ENCODE measurements around the gene RNF166.

RNF166 gene

DNA sequence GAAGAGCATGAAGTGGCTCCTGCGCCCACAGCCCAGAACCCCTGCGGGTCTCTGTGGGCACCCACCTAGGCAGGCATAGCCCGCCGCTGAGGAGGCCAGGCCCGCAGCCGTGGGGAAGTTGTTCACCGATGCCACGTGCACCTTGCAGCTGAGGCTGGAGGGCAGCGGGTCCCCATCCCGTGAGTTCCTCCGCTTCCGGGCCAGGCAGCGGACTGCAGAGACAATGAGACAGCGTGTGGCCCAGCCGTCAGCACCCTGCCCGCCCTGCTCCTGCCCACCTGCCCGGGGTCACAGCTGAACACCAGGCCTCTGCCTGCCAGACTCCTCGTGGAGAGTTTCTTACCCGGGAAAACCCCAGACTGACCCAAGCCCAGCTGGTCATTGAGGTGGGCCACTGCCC is 48.8 kb downstream of the RNF166 start:
- Histone ChIP-seq H3K4me3 (replicated peaks; ENCODE audit: low read depth, low read length) (no peak overlapping the region), H3K27me3 (replicated peaks; ENCODE audit: control insufficient read depth, insufficient read depth, low read length) (no peaks in the 10 kb centered on the region), H3K36me3 (ENCODE audit: control insufficient read depth, insufficient read depth, low read length) (peaks cover 40% of the 10 kb centered on the region)
- no peak for DNase-seq (ENCODE audit: extremely low read depth, insufficient read length)
- TF ChIP-seq, protein P1, sequence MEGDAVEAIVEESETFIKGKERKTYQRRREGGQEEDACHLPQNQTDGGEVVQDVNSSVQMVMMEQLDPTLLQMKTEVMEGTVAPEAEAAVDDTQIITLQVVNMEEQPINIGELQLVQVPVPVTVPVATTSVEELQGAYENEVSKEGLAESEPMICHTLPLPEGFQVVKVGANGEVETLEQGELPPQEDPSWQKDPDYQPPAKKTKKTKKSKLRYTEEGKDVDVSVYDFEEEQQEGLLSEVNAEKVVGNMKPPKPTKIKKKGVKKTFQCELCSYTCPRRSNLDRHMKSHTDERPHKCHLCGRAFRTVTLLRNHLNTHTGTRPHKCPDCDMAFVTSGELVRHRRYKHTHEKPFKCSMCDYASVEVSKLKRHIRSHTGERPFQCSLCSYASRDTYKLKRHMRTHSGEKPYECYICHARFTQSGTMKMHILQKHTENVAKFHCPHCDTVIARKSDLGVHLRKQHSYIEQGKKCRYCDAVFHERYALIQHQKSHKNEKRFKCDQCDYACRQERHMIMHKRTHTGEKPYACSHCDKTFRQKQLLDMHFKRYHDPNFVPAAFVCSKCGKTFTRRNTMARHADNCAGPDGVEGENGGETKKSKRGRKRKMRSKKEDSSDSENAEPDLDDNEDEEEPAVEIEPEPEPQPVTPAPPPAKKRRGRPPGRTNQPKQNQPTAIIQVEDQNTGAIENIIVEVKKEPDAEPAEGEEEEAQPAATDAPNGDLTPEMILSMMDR (IDR thresholded peaks at IDR 0.05; ENCODE audit: insufficient read depth, low read length, poor library complexity, severe bottlenecking) = no peak

DNA sequence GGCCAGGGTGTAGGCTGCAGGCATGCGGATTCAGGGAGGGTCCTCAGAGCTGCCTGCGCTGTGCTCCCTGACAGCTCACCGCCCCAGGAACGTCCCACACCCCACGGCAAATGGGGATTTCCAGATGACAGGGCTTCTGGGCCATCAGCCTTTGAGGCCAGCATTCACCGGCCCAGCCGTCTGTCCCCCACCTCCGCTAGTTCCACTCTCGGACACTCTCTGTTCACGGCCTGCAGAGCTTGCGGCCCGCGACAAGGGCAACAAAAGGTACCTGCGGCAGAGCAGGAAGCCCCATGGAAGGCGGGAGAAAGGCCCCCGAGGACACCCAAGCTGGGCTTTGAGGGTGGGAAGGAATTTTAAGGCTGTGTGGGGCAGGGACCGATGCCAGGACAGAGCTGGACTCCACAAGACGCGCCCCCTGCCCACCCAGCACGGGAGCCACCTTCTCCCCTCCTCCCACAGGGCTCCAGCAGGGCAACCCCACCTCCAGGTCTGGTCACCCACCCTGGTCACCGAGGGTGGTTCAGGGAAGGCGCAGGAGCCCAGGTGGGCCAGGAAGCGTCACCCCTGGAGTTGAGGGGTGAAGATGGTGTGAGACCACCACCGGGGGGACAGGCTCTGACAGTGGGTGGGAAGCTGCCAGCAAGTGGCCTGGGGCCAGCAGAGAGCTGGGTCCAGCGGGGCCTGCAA is 49.8 kb downstream of the RNF166 start:
- Histone ChIP-seq H3K36me3 (ENCODE audit: control insufficient read depth, insufficient read depth, low read length) (peaks cover 43% of the 10 kb centered on the region), H3K4me3 (replicated peaks; ENCODE audit: low read depth, low read length) (no peak overlapping the region), H3K27me3 (replicated peaks; ENCODE audit: control insufficient read depth, insufficient read depth, low read length) (no peaks in the 10 kb centered on the region)
- no peak for DNase-seq (ENCODE audit: extremely low read depth, insufficient read length)
- TF ChIP-seq, protein P1 (IDR thresholded peaks at IDR 0.05; ENCODE audit: insufficient read depth, low read length, poor library complexity, severe bottlenecking) = no peak

DNA sequence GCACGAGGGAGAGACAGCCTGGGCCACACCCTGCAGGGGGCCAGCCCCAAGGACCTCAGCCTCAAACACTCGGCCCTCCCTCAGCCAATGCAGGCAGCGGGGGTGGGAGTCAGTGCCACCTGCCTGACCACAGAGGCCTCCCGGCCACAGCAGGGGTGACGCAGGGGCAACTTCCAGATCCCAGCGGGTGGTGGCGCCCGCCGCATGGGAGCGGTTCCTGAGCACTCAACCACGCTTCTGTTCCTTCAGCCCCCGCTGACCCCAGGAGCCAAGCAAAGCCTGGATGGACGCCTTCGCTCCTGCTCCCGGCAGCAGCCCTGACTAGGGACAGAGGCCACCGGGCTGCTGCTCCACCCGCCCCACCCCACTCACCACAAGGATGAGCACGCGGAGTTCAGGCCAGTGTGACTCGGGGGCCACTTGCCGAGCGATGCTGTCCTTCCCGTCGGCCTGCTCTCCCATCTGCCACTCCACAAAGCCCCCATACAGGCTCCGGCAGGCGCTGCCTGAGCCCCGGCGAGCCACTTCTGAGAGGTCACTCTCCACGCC is 50.4 kb downstream of the RNF166 start:
- Histone ChIP-seq H3K27me3 (replicated peaks; ENCODE audit: control insufficient read depth, insufficient read depth, low read length) (no peaks in the 10 kb centered on the region), H3K36me3 (ENCODE audit: control insufficient read depth, insufficient read depth, low read length) (peaks cover 43% of the 10 kb centered on the region), H3K4me3 (replicated peaks; ENCODE audit: low read depth, low read length) (no peak overlapping the region)
- TF ChIP-seq, protein P1 (IDR thresholded peaks at IDR 0.05; ENCODE audit: insufficient read depth, low read length, poor library complexity, severe bottlenecking) = no peak
- DNase-seq (ENCODE audit: extremely low read depth, insufficient read length) = no peak

DNA sequence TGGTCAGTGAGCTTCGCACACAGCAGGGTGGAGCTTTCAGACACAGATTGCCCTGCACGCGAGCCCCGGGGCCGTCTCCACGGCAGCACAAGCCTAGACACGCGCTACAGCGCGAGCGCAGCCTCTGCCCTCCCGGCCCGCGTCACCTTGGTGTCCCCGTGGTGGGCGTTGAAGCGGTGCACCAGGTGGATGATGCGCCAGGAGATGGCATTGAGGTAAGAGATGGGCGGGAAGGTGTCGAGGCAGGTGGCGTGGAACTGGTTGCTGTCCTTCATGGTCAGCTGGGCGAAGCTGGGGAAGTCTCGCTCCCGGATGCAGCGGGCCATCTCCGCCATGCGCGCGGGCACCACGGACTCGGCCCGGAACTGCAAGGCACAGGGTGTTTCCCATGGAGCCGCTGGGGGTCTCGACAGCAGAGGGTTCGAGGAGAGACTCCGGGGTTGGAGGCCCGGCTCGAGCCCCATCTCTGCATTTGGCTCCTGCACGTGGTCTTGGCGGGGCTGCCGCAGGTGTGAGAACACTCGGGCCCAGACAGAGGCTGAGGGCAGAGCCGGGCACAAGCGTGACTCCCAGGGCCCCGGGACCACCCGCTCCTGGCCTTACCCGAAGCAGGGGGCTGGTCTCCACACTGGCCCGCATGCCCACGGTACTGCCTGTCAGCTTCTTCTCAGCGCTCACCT is 51.0 kb downstream of the RNF166 start:
- peak; percentile 13 for DNase-seq (ENCODE audit: extremely low read depth, insufficient read length)
- H3K36me3 ChIP-seq (ENCODE audit: control insufficient read depth, insufficient read depth, low read length) = peaks cover 43% of the 10 kb centered on the region
- H3K4me3 ChIP-seq (replicated peaks; ENCODE audit: low read depth, low read length) = no peak overlapping the region
- TF ChIP-seq, protein P1 (IDR thresholded peaks at IDR 0.05; ENCODE audit: insufficient read depth, low read length, poor library complexity, severe bottlenecking) = no peak
- H3K27me3 ChIP-seq (replicated peaks; ENCODE audit: control insufficient read depth, insufficient read depth, low read length) = no peaks in the 10 kb centered on the region

DNA sequence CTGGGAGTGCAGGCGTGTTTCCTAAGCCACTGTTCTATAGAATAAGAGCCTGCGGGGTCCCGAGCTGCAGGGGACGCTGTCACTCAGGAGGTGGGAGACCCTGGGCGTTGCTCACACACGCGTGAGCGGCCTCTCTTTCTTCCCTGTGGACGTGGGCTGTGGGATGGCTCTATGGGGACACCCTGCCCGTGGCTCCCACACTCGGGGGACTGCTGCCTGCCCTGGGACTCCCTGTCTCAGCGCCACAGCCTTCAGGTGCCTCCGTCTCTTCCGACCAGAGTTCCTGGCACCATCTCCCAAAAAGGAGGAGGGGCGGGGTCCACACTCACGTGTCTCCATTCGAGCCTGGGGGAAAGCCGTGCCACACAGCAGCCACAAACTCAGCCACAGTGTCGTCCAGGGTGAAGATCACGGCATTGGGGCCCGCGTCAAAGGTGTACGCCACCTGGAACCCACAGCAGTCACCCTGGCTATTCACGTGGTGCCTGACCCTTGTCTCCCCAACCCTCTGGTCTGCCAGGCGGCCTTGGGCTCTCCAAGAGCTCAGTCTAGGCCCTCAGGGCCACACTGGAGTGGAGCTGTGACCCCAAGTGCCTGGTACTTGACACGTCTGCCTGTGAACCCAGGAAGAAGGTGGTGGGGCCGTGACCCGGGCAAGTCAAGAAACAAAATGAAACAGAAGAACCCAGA is 51.7 kb downstream of the RNF166 start:
- peaks cover 40% of the 10 kb centered on the region for H3K36me3 ChIP-seq (ENCODE audit: control insufficient read depth, insufficient read depth, low read length)
- H3K27me3 ChIP-seq (replicated peaks; ENCODE audit: control insufficient read depth, insufficient read depth, low read length) = no peaks in the 10 kb centered on the region
- no peak overlapping the region for H3K4me3 ChIP-seq (replicated peaks; ENCODE audit: low read depth, low read length)
- DNase-seq (ENCODE audit: extremely low read depth, insufficient read length) = no peak
- TF ChIP-seq, protein P1 (IDR thresholded peaks at IDR 0.05; ENCODE audit: insufficient read depth, low read length, poor library complexity, severe bottlenecking) = no peak
